ENCODE data around the gene MATN4.

DNA sequence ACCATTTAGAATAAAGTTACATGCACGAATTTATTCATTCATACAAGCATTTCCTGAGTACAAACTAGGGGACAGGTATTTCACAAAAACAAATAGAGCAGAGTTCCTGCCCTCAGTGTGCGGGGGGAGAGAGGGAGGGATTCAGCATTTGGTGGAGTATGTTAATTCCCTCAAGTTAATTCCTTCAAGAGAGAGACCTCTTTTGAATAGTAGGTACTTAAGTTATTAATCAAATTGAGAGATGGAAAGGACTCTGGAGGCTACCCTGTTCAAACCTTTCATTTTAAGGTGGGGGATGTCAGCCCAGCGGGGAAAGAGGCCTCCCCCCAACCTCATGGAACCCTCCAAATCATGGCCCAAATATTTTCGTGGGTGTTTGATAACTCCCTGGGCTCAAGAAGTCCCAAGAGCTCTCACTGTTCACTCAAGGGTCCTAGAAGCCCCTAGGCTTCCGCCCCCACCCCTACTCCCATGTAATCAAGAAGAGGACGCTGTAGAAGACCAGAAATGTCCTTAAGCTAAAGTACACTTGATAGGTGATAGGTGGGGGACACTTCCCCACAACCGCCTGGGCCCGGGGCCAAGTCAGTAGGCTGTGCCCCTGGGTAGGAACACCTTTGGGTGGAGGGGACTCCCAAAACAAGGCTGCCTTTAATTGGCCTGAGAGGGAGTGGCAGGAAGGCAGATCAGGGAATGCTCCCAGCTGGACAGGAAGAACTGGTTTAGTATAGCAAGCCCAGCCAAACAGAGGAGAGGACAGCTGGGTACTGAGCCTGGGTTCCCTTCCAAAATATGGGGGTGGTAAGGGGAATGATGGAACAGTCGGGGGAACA, 37.2 kb upstream of the MATN4 start:
- TF ChIP-seq CTCF (IDR thresholded peaks at IDR 0.05; ENCODE audit: poor library complexity, severe bottlenecking) (no peak), POLR2AphosphoS5 (IDR thresholded peaks at IDR 0.05) (no peak), EZH2 (IDR thresholded peaks at IDR 0.05; ENCODE audit: borderline replicate concordance, insufficient read depth, low read length, poor library complexity, severe bottlenecking) (no peak), RAD21 (conservative IDR thresholded peaks at IDR 0.05) (no peak), EP300 (conservative IDR thresholded peaks at IDR 0.05; ENCODE audit: poor library complexity, severe bottlenecking) (no peak), SMC3 (conservative IDR thresholded peaks at IDR 0.05; ENCODE audit: poor library complexity) (no peak), TAF1 (IDR thresholded peaks at IDR 0.05; ENCODE audit: low read depth) (no peak)
